PC-9 (cell line): Measurements from ENCODE around the gene EHMT1. TPM values are rescaled to one million over a fixed set of nuclear protein-coding genes. Genes with fewer than 3 reads are reported as not detected.

Experiments
- BruUV-seq: library from RNA; stranded (reverse); fragments of 400-500 nt; replicated peaks from 2 replicates; lab custom pipeline; 2021; lab: Mats Ljungman, UMichigan
- CTCF ChIA-PET: fragments of 300-600 bp; sonication (Branson Sonifier 250); formaldehyde crosslinking; loops from one replicate; lab custom pipeline; 2022; ENCODE audit warnings: antibody characterized with exemption; lab: Charles Lee
- POLR2A ChIA-PET: fragments of 300-600 bp; sonication (Branson Sonifier 250); formaldehyde crosslinking; loops from one replicate; lab custom pipeline; 2022; ENCODE audit warnings: antibody characterized with exemption; ENCODE audit not compliant: unreplicated experiment; lab: Charles Lee
- DNase-seq, 2 experiments: peaks; one replicate each; pipeline versions ENCODE4 v3.0.0 to v3.0.0-alpha.2; 2015 to 2022; ENCODE audit warnings: mixed read lengths in 1 of 2
- H2AFZ ChIP-seq: fragments of 200-600 bp; sonication (generic); 2 replicates; pipeline ENCODE4 v1.8.1; 2017; ENCODE audit warnings: antibody characterized with exemption
- H3F3A ChIP-seq: fragments of 200-600 bp; sonication (generic); 2 replicates; pipeline ENCODE4 v1.8.1; 2017; ENCODE audit warnings: antibody characterized with exemption, mild to moderate bottlenecking, low read depth; ENCODE audit not compliant: insufficient read depth
- H3K27ac ChIP-seq: fragments of 200-600 bp; sonication (generic); 2 replicates; pipeline ENCODE4 v1.6.1; 2016; ENCODE audit warnings: mixed run types
- H3K27me3 ChIP-seq: fragments of 200-600 bp; sonication (generic); 2 replicates; pipeline ENCODE4 v1.6.1; 2016; ENCODE audit warnings: low read depth, mixed run types; ENCODE audit not compliant: insufficient read depth
- H3K36me3 ChIP-seq: fragments of 200-600 bp; sonication (generic); 2 replicates; pipeline ENCODE4 v1.6.1; 2016; ENCODE audit warnings: low read depth, mixed run types
- H3K4me1 ChIP-seq: fragments of 200-600 bp; sonication (generic); replicated peaks from 2 replicates; pipeline ENCODE4 v1.6.1; 2016; ENCODE audit warnings: mixed run types; ENCODE audit not compliant: insufficient read depth
- H3K4me2 ChIP-seq: fragments of 200-600 bp; sonication (generic); 2 replicates; pipeline ENCODE4 v1.6.1; 2017; ENCODE audit warnings: mixed run types
- H3K4me3 ChIP-seq: fragments of 200-600 bp; sonication (generic); 2 replicates; pipeline ENCODE4 v1.6.1; 2016; ENCODE audit warnings: mixed run types
- H3K79me2 ChIP-seq: fragments of 200-600 bp; sonication (generic); 2 replicates; pipeline ENCODE4 v1.6.1; 2017; ENCODE audit warnings: low read depth, mixed run types
- H3K9me2 ChIP-seq: fragments of 200-600 bp; sonication (generic); 2 replicates; pipeline ENCODE4 v1.8.1; 2017; ENCODE audit warnings: mild to moderate bottlenecking; ENCODE audit not compliant: insufficient read depth
- H3K9me3 ChIP-seq: fragments of 200-600 bp; sonication (generic); 2 replicates; pipeline ENCODE4 v1.8.1; 2016; ENCODE audit warnings: low read depth; ENCODE audit not compliant: insufficient read depth
- H4K20me1 ChIP-seq: fragments of 200-600 bp; sonication (generic); 2 replicates; pipeline ENCODE4 v1.8.1; 2017; ENCODE audit not compliant: insufficient read depth
- CTCF ChIP-seq: fragments of 200-600 bp; sonication (generic); conservative IDR thresholded peaks from 2 replicates; pipeline ENCODE4 v1.6.1; 2017; ENCODE audit warnings: mixed run types, antibody characterized with exemption, mild to moderate bottlenecking, moderate library complexity
- EZH2 ChIP-seq: fragments of 200-600 bp; sonication (generic); IDR thresholded peaks from 2 replicates; pipeline ENCODE4 v1.8.0; 2017; ENCODE audit warnings: antibody characterized with exemption, low read depth
- intact Hi-C: fragments of 100-400 bp; cut with micrococcal nuclease; formaldehyde crosslinking; loops from one replicate; pipeline ENCODE4 v1.10.0; 2022; ENCODE audit not compliant: unreplicated experiment
- total RNA-seq: library from RNA; stranded (reverse); gene quantifications from 2 replicates; pipeline ENCODE4 v1.2.3, GENCODE V29; 2021

Gene EHMT1
- total RNA-seq, 1 experiment from 2014 or later = 116 TPM

DNA sequence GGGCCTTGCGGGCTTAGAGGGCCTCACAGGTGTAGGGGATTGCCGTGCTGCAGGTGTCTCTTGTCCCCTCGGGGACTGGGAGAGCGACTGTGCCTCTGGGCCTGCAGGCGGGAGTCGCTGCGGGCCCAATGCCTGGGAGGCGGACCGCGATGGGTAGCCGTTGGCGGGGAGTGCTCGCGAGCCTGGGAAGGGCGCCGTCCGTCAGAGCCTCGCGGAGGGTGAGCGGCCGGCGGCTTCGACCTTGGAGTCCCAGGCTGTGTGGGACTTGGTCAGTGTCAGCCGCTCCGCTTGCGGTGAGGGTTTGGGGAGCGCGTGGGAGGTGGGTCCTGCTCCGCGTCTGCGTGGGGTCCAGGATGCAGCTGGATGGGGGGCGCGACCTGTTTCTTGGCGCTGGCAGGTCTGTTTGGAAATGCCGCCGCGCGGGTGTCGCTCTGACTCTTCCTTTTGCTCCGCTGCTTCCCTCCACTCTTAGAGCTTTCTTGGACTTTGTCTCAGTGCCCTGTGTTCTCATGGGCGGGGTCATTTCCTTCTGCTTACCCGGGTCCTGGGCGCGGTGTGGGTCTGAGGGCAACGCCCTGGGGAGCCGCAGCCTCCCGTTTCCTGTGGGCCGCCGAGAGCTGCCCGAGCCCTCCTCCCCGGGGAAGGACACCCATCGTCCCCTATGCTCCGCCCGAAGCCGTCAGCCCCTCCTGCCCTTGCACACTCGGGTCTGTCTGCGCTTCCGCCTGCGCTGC lies 169.9 kb downstream of the EHMT1 start:
- TF ChIP-seq CTCF = no peak
- TF ChIP-seq EZH2 = no peak
- Histone ChIP-seq H3K36me3 (peaks cover 5% of the 10 kb centered on the region; the same call in 1 of the 2 replicates), H2AFZ (no peak overlapping the region), H3K79me2 (no peaks in the 10 kb centered on the region), H3K4me2 (no peak overlapping the region), H3K27me3 (no peaks in the 10 kb centered on the region), H3K9me2 (no peaks in the 10 kb centered on the region), H3F3A (no peaks in the 10 kb centered on the region), H3K4me3 (no peak overlapping the region), H3K9me3 (no peaks in the 10 kb centered on the region), H3K27ac (no peak overlapping the region), H4K20me1 (peaks cover 5% of the 10 kb centered on the region), H3K4me1 (no peaks in the 10 kb centered on the region)
- BruUV-seq = no TSS peak
- ChIA-PET CTCF (no interaction called here), POLR2A (no interaction called here)
- DNase-seq = no peak
- intact Hi-C loops = no loop called here

- no peak for DNase-seq
- POLR2A ChIA-PET = no interaction called here
- BruUV-seq = no TSS peak
- intact Hi-C loops = no loop called here
- CTCF ChIA-PET = no interaction called here
- Histone ChIP-seq H3K4me2 (no peak overlapping the region), H3K27me3 (no peaks in the 10 kb centered on the region), H3F3A (no peaks in the 10 kb centered on the region), H3K9me3 (no peaks in the 10 kb centered on the region), H2AFZ (no peak overlapping the region), H3K4me3 (no peak overlapping the region), H3K27ac (no peak overlapping the region), H3K79me2 (no peaks in the 10 kb centered on the region), H4K20me1 (peaks cover 5% of the 10 kb centered on the region), H3K4me1 (no peaks in the 10 kb centered on the region), H3K9me2 (no peaks in the 10 kb centered on the region), H3K36me3 (peaks cover 5% of the 10 kb centered on the region; the same call in 1 of the 2 replicates)
- TF ChIP-seq CTCF = no peak
- TF ChIP-seq EZH2 = no peak
Observed at GRCh38 chr9:137789295-137789895, 170.6 kb downstream of the EHMT1 start.

DNA sequence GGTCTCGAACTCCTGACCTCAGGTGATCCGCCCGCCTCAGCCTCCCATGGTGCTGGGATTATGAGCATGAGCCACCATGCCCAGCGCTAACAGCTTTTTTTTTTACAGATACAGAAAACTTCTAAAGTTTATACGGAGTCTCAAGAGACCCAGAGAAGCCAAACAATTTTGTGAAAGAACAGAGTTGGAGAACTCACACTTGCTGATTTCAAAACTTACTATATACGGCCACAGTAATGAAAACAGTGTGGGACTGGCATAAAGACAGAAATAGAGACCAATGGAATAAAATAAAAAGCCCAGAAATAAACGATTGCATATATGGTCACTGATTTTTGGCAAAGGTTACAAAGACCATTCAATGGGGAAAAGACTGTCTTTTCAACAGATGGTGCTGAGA lies 173.1 kb downstream of the EHMT1 start:
- POLR2A ChIA-PET = no interaction called here
- TF ChIP-seq CTCF = no peak
- H3F3A ChIP-seq = no peaks in the 10 kb centered on the region
- intact Hi-C loops = no loop called here
- no peaks in the 10 kb centered on the region for H3K27me3 ChIP-seq
- no peak for DNase-seq
- CTCF ChIA-PET = no interaction called here
- H3K27ac ChIP-seq = no peak overlapping the region
- no peak overlapping the region for H3K4me2 ChIP-seq
- H4K20me1 ChIP-seq = no peaks in the 10 kb centered on the region; the same call in 1 of the 2 replicates
- no peaks in the 10 kb centered on the region for H3K9me3 ChIP-seq
- H3K79me2 ChIP-seq = no peaks in the 10 kb centered on the region
- no TSS peak for BruUV-seq
- no peaks in the 10 kb centered on the region for H3K9me2 ChIP-seq
- no peak overlapping the region for H3K4me3 ChIP-seq
- H2AFZ ChIP-seq = no peak overlapping the region
- no peaks in the 10 kb centered on the region for H3K4me1 ChIP-seq
- peaks cover 5% of the 10 kb centered on the region; the same call in 1 of the 2 replicates for H3K36me3 ChIP-seq
